HepG2 (cell line): ENCODE measurements around the gene TRIM28. TPM values are rescaled to one million over a fixed set of nuclear protein-coding genes. Genes with fewer than 3 reads are reported as not detected.

Experiments
- ATAC-seq: fragments of 200-7000 bp; cut with Tn5 transposase; 3 replicates; pipeline ENCODE4 v1.9.1; 2020; ENCODE audit warnings: mild to moderate bottlenecking, moderate library complexity
- BruUV-seq: library from RNA; stranded (reverse); fragments of 400-500 nt; replicated peaks from 2 replicates; lab custom pipeline; 2021; lab: Mats Ljungman, UMichigan
- CTCF ChIA-PET: fragments of 300-600 bp; formaldehyde crosslinking; extraction: SDS; loops from one replicate; lab custom pipeline; 2021; ENCODE audit warnings: low total read pairs, inconsistent platforms, low intra/inter-chr PET ratio; lab: Yijun Ruan, JAX
- POLR2A ChIA-PET: fragments of 350-600 bp; sonication (Branson Sonifier 250); formaldehyde crosslinking; loops from one replicate; lab custom pipeline; 2020; ENCODE audit warnings: antibody characterized with exemption, inconsistent platforms; lab: Yijun Ruan, JAX
- DNase-seq: peaks from one replicate; pipeline ENCODE4 v3.0.0-alpha.2; 2015; ENCODE audit warnings: low spot score
- FAIRE-seq: peaks from 3 replicates; lab custom pipeline; 2011; peaks lifted over from hg19 to GRCh38; lab: Jason Lieb, UNC
- H2AFZ ChIP-seq: one replicate; pipeline ENCODE4 v1.6.1; 2011; ENCODE audit warnings: low read length, inconsistent platforms
- H3K27ac ChIP-seq: fragments of 300-600 bp; 3 replicates; pipeline ENCODE4 v1.8.0; 2011; ENCODE audit warnings: mixed run types, mild to moderate bottlenecking, mixed read lengths, low read length, inconsistent platforms; ENCODE audit not compliant: insufficient read depth; ENCODE audit errors: extremely low read length
- H3K27me3 ChIP-seq, 2 experiments: fragments of 200-600 bp in 1 of 2; 2 replicates in 1 of 2; 3 replicates in 1 of 2; pipeline versions ENCODE4 v1.6.0 to v1.8.0; 2011; ENCODE audit warnings: low read length in 2 of 2, mild to moderate bottlenecking in 2 of 2, moderate library complexity in 2 of 2, inconsistent platforms in 1 of 2; ENCODE audit not compliant: insufficient read depth in 2 of 2, control insufficient read depth in 1 of 2
- H3K36me3 ChIP-seq, 2 experiments: fragments of 200-600 bp in 1 of 2; replicated peaks in 1 of 2; 2 replicates in 1 of 2; 3 replicates in 1 of 2; pipeline versions ENCODE4 v1.5.1 to v1.8.0; 2011; ENCODE audit warnings: low read length in 2 of 2, inconsistent platforms in 1 of 2; ENCODE audit not compliant: insufficient read depth in 2 of 2, control insufficient read depth in 1 of 2
- H3K4me1 ChIP-seq: 2 replicates; pipeline ENCODE4 v1.5.1; 2012; ENCODE audit warnings: low read length, inconsistent platforms; ENCODE audit not compliant: insufficient read depth
- H3K4me2 ChIP-seq: 2 replicates; pipeline ENCODE4 v1.6.0; 2011; ENCODE audit warnings: low read depth, low read length, inconsistent platforms
- H3K4me3 ChIP-seq, 3 experiments: fragments of 200-600 bp in 1 of 3; sonication (generic), shearing (Covaris generic) in 1 of 3; replicated peaks in 1 of 3; 2 replicates each; pipeline ENCODE4 v1.5.1; 2011 to 2016; ENCODE audit warnings: low read length in 3 of 3, inconsistent platforms in 2 of 3, low read depth in 2 of 3, mild to moderate bottlenecking in 2 of 3, control low read depth in 1 of 3, mixed read lengths in 1 of 3; ENCODE audit not compliant: insufficient read depth in 1 of 3
- H3K79me2 ChIP-seq: one replicate; pipeline ENCODE4 v1.6.1; 2011; ENCODE audit warnings: low read length, inconsistent platforms; ENCODE audit not compliant: insufficient read depth
- H3K9ac ChIP-seq: 2 replicates; pipeline ENCODE4 v1.6.0; 2011; ENCODE audit warnings: mild to moderate bottlenecking, low read depth, low read length, inconsistent platforms; ENCODE audit not compliant: insufficient read depth
- H3K9me3 ChIP-seq: 2 replicates; pipeline ENCODE4 v1.5.1; 2012; ENCODE audit warnings: mild to moderate bottlenecking, low read length
- H4K20me1 ChIP-seq: 2 replicates; pipeline ENCODE4 v1.6.0; 2011; ENCODE audit warnings: inconsistent platforms, mild to moderate bottlenecking, low read length, moderate library complexity; ENCODE audit not compliant: insufficient read depth
- ASH2L ChIP-seq: fragments of 300-600, 200-600 bp; sonication (generic); IDR thresholded peaks from 2 replicates; pipeline ENCODE4 v1.7.0; 2017; ENCODE audit warnings: low read depth, mild to moderate bottlenecking, moderate library complexity, mixed read lengths, low read length; ENCODE audit not compliant: insufficient read length
- ATF1 ChIP-seq: IDR thresholded peaks from 2 replicates; pipeline ENCODE4 v1.6.1; 2016; ENCODE audit warnings: mild to moderate bottlenecking, control low read depth
- ATF5 ChIP-seq: sonication (generic); formaldehyde crosslinking; IDR thresholded peaks from 2 replicates; pipeline ENCODE4 v1.4.0; 2020; ENCODE audit warnings: mild to moderate bottlenecking, low read depth, missing genetic modification reagents
- GMEB1 ChIP-seq: sonication (generic); formaldehyde crosslinking; IDR thresholded peaks from 2 replicates; pipeline ENCODE4 v1.5.1; 2020; ENCODE audit warnings: missing genetic modification reagents, mild to moderate bottlenecking, borderline replicate concordance
- GTF3A ChIP-seq: sonication (generic); formaldehyde crosslinking; conservative IDR thresholded peaks from 2 replicates; pipeline ENCODE4 v1.4.0; 2020; ENCODE audit warnings: mild to moderate bottlenecking, missing genetic modification reagents
- HMG20B ChIP-seq: conservative IDR thresholded peaks from 2 replicates; pipeline ENCODE4 v1.6.1; 2016; ENCODE audit warnings: missing genetic modification reagents, missing compliant biosample characterization
- PAXIP1 ChIP-seq: sonication (generic); formaldehyde crosslinking; conservative IDR thresholded peaks from 2 replicates; pipeline ENCODE4 v1.4.0; 2020; ENCODE audit warnings: mild to moderate bottlenecking, missing genetic modification reagents, moderate library complexity
- POLR2G ChIP-seq: fragments of 200-400 bp; formaldehyde crosslinking; IDR thresholded peaks from 2 replicates; pipeline ENCODE4 v1.6.1; 2018; ENCODE audit warnings: mild to moderate bottlenecking, low read depth, low read length, moderate library complexity
- TFDP2 ChIP-seq: sonication (generic); formaldehyde crosslinking; IDR thresholded peaks from 2 replicates; pipeline ENCODE4 v1.4.0; 2020; ENCODE audit warnings: missing genetic modification reagents
- ZBTB7A ChIP-seq: sonication (generic); formaldehyde crosslinking; IDR thresholded peaks from 2 replicates; pipeline ENCODE4 v1.8.0; 2022; ENCODE audit warnings: mild to moderate bottlenecking, missing genetic modification reagents
- ZNF335 ChIP-seq: sonication (generic); formaldehyde crosslinking; IDR thresholded peaks from 2 replicates; pipeline ENCODE4 v1.4.0; 2020; ENCODE audit warnings: missing genetic modification reagents
- ZNF570 ChIP-seq: sonication (generic); formaldehyde crosslinking; IDR thresholded peaks from 2 replicates; pipeline ENCODE4 v1.4.0; 2020; ENCODE audit warnings: mild to moderate bottlenecking, missing genetic modification reagents, borderline replicate concordance
- ZNF770 ChIP-seq: sonication (generic); formaldehyde crosslinking; IDR thresholded peaks from 2 replicates; pipeline ENCODE4 v1.5.0; 2020; ENCODE audit warnings: mild to moderate bottlenecking, missing genetic modification reagents
- WGBS: methylation state at CpG from one replicate; pipeline ENCODE4 v1.1.6; 2017; ENCODE audit warnings: low lambda C conversion rate; 5-methylcytosine and 5-hydroxymethylcytosine counted together
- in situ Hi-C: cut with HindIII; loops from 2 replicates; pipeline ENCODE4 v1.10.0; 2017; ENCODE audit warnings: low pct_unique_long_range_greater_than_20kb; ENCODE audit not compliant: extremely low pct_ligation_motif_present
- intact Hi-C: fragments of 100-400 bp; cut with micrococcal nuclease; formaldehyde crosslinking; loops from one replicate; pipeline ENCODE4 v1.10.0; 2022; ENCODE audit not compliant: unreplicated experiment
- polyA plus RNA-seq, 8 experiments: library from polyadenylated mRNA; depleted of rRNA in 3 of 8; stranded (reverse) in 7 of 8; unstranded in 1 of 8; fragments of >200 nt; fragmentation: Illumina TruSeq in 4 of 8; extraction: Trizol in 4 of 8; gene quantifications; 2 replicates each; pipeline versions ENCODE4 v1.2.1 to v1.2.3, GENCODE V29; 2011 to 2016; ENCODE audit warnings: low read depth in 4 of 8, missing spikeins in 1 of 8, mixed read lengths in 1 of 8; ENCODE audit not compliant: insufficient read depth in 1 of 8
- total RNA-seq, 5 experiments: library from RNA; depleted of rRNA; stranded (reverse); fragments of >200 nt; fragmentation: Illumina TruSeq; extraction: Trizol; gene quantifications; 2 replicates each; pipeline ENCODE4 v1.2.3, GENCODE V29; 2016; ENCODE audit warnings: low read depth in 1 of 5

Gene TRIM28
- total and polyA plus RNA-seq, 2 of the 13 experiments (the other 11 are each of a cell fraction or from before 2014, with no cell fraction given), result 361 to 439 TPM

GRCh38 chr19:58559275-58560006 lies 15.6 kb downstream of the TRIM28 start:
- Histone ChIP-seq H3K79me2 (peaks cover 32% of the 10 kb centered on the region), H3K4me1 (peaks cover 33% of the 10 kb centered on the region), H3K9me3 (no peaks in the 10 kb centered on the region), H3K4me3 (peak overlapping the region; percentile 71 to 84 (median 84)), H4K20me1 (no peaks in the 10 kb centered on the region), H3K9ac (peak overlapping the region; percentile 98), H3K4me2 (peak overlapping the region; percentile 95), H3K27ac (peak overlapping the region; percentile 96), H3K36me3 (peaks cover 8 to 9% of the 10 kb centered on the region in 2 experiments; a peak in 4 of 5 replicates), H2AFZ (no peak overlapping the region), H3K27me3 (no peaks in the 10 kb centered on the region)
- ATAC-seq (peak; percentile 76), DNase-seq (peak; percentile 92), FAIRE-seq (peak; percentile 95)
- CTCF ChIA-PET, result no interaction called here
- intact Hi-C loops (no loop called here), in situ Hi-C loops (no loop called here)
- WGBS, result 3% methylated on average over 16 of the region's 33 CpGs
- BruUV-seq, result TSS peak; percentile 70
- POLR2A ChIA-PET, result interaction anchor here (1.0 to 3.9 kb wide), 14 partner anchors 9 to 197 kb away, joined by 3 to 42 read pairs (median 8); partner anchors contain the start of genes MZF1, SLC27A5, TRIM28 and ZBTB45
- peak; percentile 59; the same call in 1 of the 2 replicates for TF ChIP-seq ZBTB7A (CRISPR knock-in tag)
- TF ChIP-seq PAXIP1, result no peak; the same call in 1 of the 2 replicates
- peak; percentile 77 for TF ChIP-seq ATF1 (CRISPR knock-in tag)
- TF ChIP-seq ZNF335 (CRISPR knock-in tag), result peak; percentile 44; the same call in 1 of the 2 replicates
- TF ChIP-seq TFDP2 (CRISPR knock-in tag), result peak; percentile 93
- peak; percentile 71 for TF ChIP-seq ASH2L
- TF ChIP-seq GTF3A (CRISPR knock-in tag), result peak; percentile 89; the same call in 1 of the 2 replicates
- TF ChIP-seq GMEB1 (CRISPR knock-in tag), result peak; percentile 80
- 0 out of 2 replicates have a peak, but pooled peaks have one; percentile 49 for TF ChIP-seq ZNF570 (CRISPR knock-in tag)
- 0 out of 2 replicates have a peak, but pooled peaks have one; percentile 40 for TF ChIP-seq ATF5 (CRISPR knock-in tag)
- TF ChIP-seq ZNF770 (CRISPR knock-in tag), result no peak; the same call in 1 of the 2 replicates
- no peak for TF ChIP-seq HMG20B
- peak; percentile 84 for TF ChIP-seq POLR2G
